CD4-positive, alpha-beta memory T cell (primary cell): ENCODE data around the gene PCSK2. TPM values are rescaled to one million over a fixed set of nuclear protein-coding genes. Genes with fewer than 3 reads are reported as not detected.
A peak's percentile ranks its signal among the peaks of the same experiment; 100 is the strongest.

Source experiments
- CTCF ChIA-PET: fragments of 350-600 bp; sonication (Branson Sonifier 250); formaldehyde crosslinking; loops from one replicate; lab custom pipeline; 2021; ENCODE audit warnings: inconsistent platforms; ENCODE audit not compliant: partially characterized antibody; lab: Charles Lee
- POLR2A ChIA-PET: fragments of 350-600 bp; sonication (Branson Sonifier 250); formaldehyde crosslinking; loops from one replicate; lab custom pipeline; 2021; ENCODE audit not compliant: partially characterized antibody; lab: Charles Lee
- DNase-seq, 5 donors: peaks; one replicate each; pipeline versions ENCODE4 v3.0.0 to v3.0.0-alpha.2; 2020 to 2022; ENCODE audit warnings: mixed read lengths in 1 of 5
- H3K27ac ChIP-seq: one replicate; pipeline ENCODE4 v1.7.0; 2013; ENCODE audit warnings: low read depth, low read length
- H3K27me3 ChIP-seq: 2 replicates; pipeline ENCODE4 v1.7.0; 2013; ENCODE audit warnings: mild to moderate bottlenecking, low read length, moderate library complexity; ENCODE audit not compliant: insufficient read depth
- H3K36me3 ChIP-seq: 2 replicates; pipeline ENCODE4 v1.7.0; 2013; ENCODE audit warnings: mild to moderate bottlenecking, low read length, moderate library complexity; ENCODE audit not compliant: insufficient read depth
- H3K4me1 ChIP-seq: 2 replicates; pipeline ENCODE4 v1.7.0; 2013; ENCODE audit warnings: mild to moderate bottlenecking, low read length, moderate library complexity; ENCODE audit not compliant: insufficient read depth
- H3K4me3 ChIP-seq, 2 donors: one replicate each; pipeline ENCODE4 v1.7.0; 2013; ENCODE audit warnings: low read length in 2 of 2, mild to moderate bottlenecking in 1 of 2
- H3K9me3 ChIP-seq, 2 donors: one replicate each; pipeline ENCODE4 v1.7.0; 2013; ENCODE audit warnings: low read length in 2 of 2, control low read depth in 1 of 2; ENCODE audit not compliant: control insufficient read depth in 1 of 2
- H3K27ac Mint-ChIP-seq, 7 donors: one replicate each; pipeline ENCODE4 v1.8.0; 2020 to 2021; ENCODE audit warnings: mixed read lengths in 7 of 7, mild to moderate bottlenecking in 6 of 7, inconsistent platforms in 3 of 7, moderate library complexity in 3 of 7
- H3K27me3 Mint-ChIP-seq, 2 donors: one replicate each; pipeline ENCODE4 v1.8.0; 2020 to 2021; ENCODE audit warnings: mixed read lengths in 2 of 2
- H3K36me3 Mint-ChIP-seq, 2 donors: one replicate each; pipeline ENCODE4 v1.8.0; 2020 to 2021; ENCODE audit warnings: mixed read lengths in 2 of 2, inconsistent platforms in 1 of 2, mild to moderate bottlenecking in 1 of 2
- H3K4me1 Mint-ChIP-seq, 4 donors: one replicate each; pipeline ENCODE4 v1.8.0; 2020 to 2021; ENCODE audit warnings: mixed read lengths in 4 of 4, mild to moderate bottlenecking in 1 of 4
- H3K4me3 Mint-ChIP-seq, 8 donors: one replicate each; pipeline ENCODE4 v1.8.0; 2020 to 2021; ENCODE audit warnings: mixed read lengths in 8 of 8, mild to moderate bottlenecking in 7 of 8, moderate library complexity in 6 of 8, inconsistent platforms in 3 of 8
- H3K9me3 Mint-ChIP-seq, 8 donors: one replicate each; pipeline ENCODE4 v1.8.0; 2020 to 2021; ENCODE audit warnings: mixed read lengths in 8 of 8, mild to moderate bottlenecking in 5 of 8, inconsistent platforms in 3 of 8, moderate library complexity in 1 of 8
- intact Hi-C: fragments of 100-400 bp; cut with micrococcal nuclease; formaldehyde crosslinking; loops from one replicate; pipeline ENCODE4 v1.15.1; 2023
- polyA plus RNA-seq, 2 donors: library from polyadenylated mRNA; unstranded; fragments of 300-500 nt; fragmentation: Illumina TruSeq; gene quantifications; one replicate each; pipeline ENCODE4 v1.2.3, GENCODE V29; 2021
- total RNA-seq, 2 experiments: library from RNA; stranded (reverse); gene quantifications; one replicate each; pipeline ENCODE4 v1.2.3, GENCODE V29; 2021

PCSK2 gene
- total and polyA plus RNA-seq, 4 experiments from 2014 or later: not detected

GRCh38 chr20:17488916-17489600 is 262.2 kb downstream of the PCSK2 start:
- Histone ChIP-seq H3K4me3 (no peak overlapping the region), H3K9me3 (no peaks in the 10 kb centered on the region), H3K4me1 (no peaks in the 10 kb centered on the region), H3K36me3 (no peaks in the 10 kb centered on the region), H3K27me3 (no peaks in the 10 kb centered on the region), H3K27ac (no peak overlapping the region)
- intact Hi-C loops: no loop called here
- POLR2A ChIA-PET: no interaction called here
- no peak overlapping the region for H3K4me3 Mint-ChIP-seq
- peaks cover 0 to 3% of the 10 kb centered on the region in 2 donors for H3K36me3 Mint-ChIP-seq
- H3K27me3 Mint-ChIP-seq: no peaks in the 10 kb centered on the region
- no peak for DNase-seq
- CTCF ChIA-PET: no interaction called here
- no peaks in the 10 kb centered on the region for H3K9me3 Mint-ChIP-seq
- H3K27ac Mint-ChIP-seq: no peak overlapping the region
- no peaks in the 10 kb centered on the region for H3K4me1 Mint-ChIP-seq

GRCh38 chr20:17490501-17490900 is 263.7 kb downstream of the PCSK2 start:
- no peak overlapping the region for H3K27ac ChIP-seq
- Mint-ChIP-seq H3K27ac (no peak overlapping the region), H3K27me3 (no peaks in the 10 kb centered on the region), H3K36me3 (peaks cover 0 to 5% of the 10 kb centered on the region in 2 donors), H3K4me3 (no peak overlapping the region), H3K4me1 (no peaks in the 10 kb centered on the region), H3K9me3 (no peaks in the 10 kb centered on the region)
- no peaks in the 10 kb centered on the region for H3K27me3 ChIP-seq
- no peaks in the 10 kb centered on the region for H3K36me3 ChIP-seq
- H3K4me1 ChIP-seq: no peaks in the 10 kb centered on the region
- H3K4me3 ChIP-seq: no peak overlapping the region
- intact Hi-C loops: no loop called here
- ChIA-PET CTCF (no interaction called here), POLR2A (no interaction called here)
- DNase-seq: no peak
- no peaks in the 10 kb centered on the region for H3K9me3 ChIP-seq

GRCh38 chr20:17491041-17491440 is 264.2 kb downstream of the PCSK2 start:
- Histone ChIP-seq H3K36me3 (no peaks in the 10 kb centered on the region), H3K9me3 (no peaks in the 10 kb centered on the region), H3K4me3 (no peak overlapping the region), H3K27me3 (no peaks in the 10 kb centered on the region), H3K27ac (no peak overlapping the region), H3K4me1 (no peaks in the 10 kb centered on the region)
- H3K27ac Mint-ChIP-seq: no peak overlapping the region
- ChIA-PET POLR2A (no interaction called here), CTCF (no interaction called here)
- no peak overlapping the region for H3K4me3 Mint-ChIP-seq
- H3K27me3 Mint-ChIP-seq: no peaks in the 10 kb centered on the region
- intact Hi-C loops: no loop called here
- no peaks in the 10 kb centered on the region for H3K9me3 Mint-ChIP-seq
- peaks cover 0 to 5% of the 10 kb centered on the region in 2 donors for H3K36me3 Mint-ChIP-seq
- no peak for DNase-seq
- no peaks in the 10 kb centered on the region for H3K4me1 Mint-ChIP-seq

GRCh38 chr20:17491488-17491887 is 264.6 kb downstream of the PCSK2 start:
- Mint-ChIP-seq H3K27ac (peak overlapping the region in 1 of 7 donors; percentile 12), H3K9me3 (no peaks in the 10 kb centered on the region), H3K27me3 (no peaks in the 10 kb centered on the region), H3K36me3 (peaks cover 0 to 5% of the 10 kb centered on the region in 2 donors), H3K4me3 (no peak overlapping the region), H3K4me1 (no peaks in the 10 kb centered on the region)
- Histone ChIP-seq H3K9me3 (no peaks in the 10 kb centered on the region), H3K36me3 (no peaks in the 10 kb centered on the region), H3K4me1 (no peaks in the 10 kb centered on the region), H3K27me3 (no peaks in the 10 kb centered on the region), H3K27ac (no peak overlapping the region), H3K4me3 (no peak overlapping the region)
- intact Hi-C loops: no loop called here
- POLR2A ChIA-PET: no interaction called here
- CTCF ChIA-PET: no interaction called here
- DNase-seq: no peak

- H3K36me3 Mint-ChIP-seq: peaks cover 0 to 5% of the 10 kb centered on the region in 2 donors
- H3K27me3 ChIP-seq: no peaks in the 10 kb centered on the region
- H3K27ac Mint-ChIP-seq: no peak overlapping the region
- no peaks in the 10 kb centered on the region for H3K4me1 ChIP-seq
- DNase-seq: no peak
- intact Hi-C loops: no loop called here
- H3K4me3 ChIP-seq: no peak overlapping the region
- ChIA-PET CTCF (interaction anchor here (2.5 kb wide), 1 partner anchor 12 kb away, joined by 13 read pairs; no protein-coding TSS in a partner anchor), POLR2A (no interaction called here)
- H3K4me3 Mint-ChIP-seq: no peak overlapping the region
- H3K36me3 ChIP-seq: no peaks in the 10 kb centered on the region
- H3K9me3 ChIP-seq: no peaks in the 10 kb centered on the region
- no peak overlapping the region for H3K27ac ChIP-seq
- no peaks in the 10 kb centered on the region for H3K4me1 Mint-ChIP-seq
- H3K27me3 Mint-ChIP-seq: no peaks in the 10 kb centered on the region
- H3K9me3 Mint-ChIP-seq: no peaks in the 10 kb centered on the region
Observed at GRCh38 chr20:17493173-17493572, 266.3 kb downstream of the PCSK2 start.

GRCh38 chr20:17494201-17494600 is 267.4 kb downstream of the PCSK2 start:
- Mint-ChIP-seq H3K36me3 (peaks cover 0 to 5% of the 10 kb centered on the region in 2 donors), H3K9me3 (no peaks in the 10 kb centered on the region), H3K27ac (no peak overlapping the region), H3K4me3 (no peak overlapping the region), H3K4me1 (no peaks in the 10 kb centered on the region), H3K27me3 (no peaks in the 10 kb centered on the region)
- ChIA-PET POLR2A (no interaction called here), CTCF (interaction anchor here (2.5 kb wide), 1 partner anchor 11 kb away, joined by 13 read pairs; no protein-coding TSS in a partner anchor)
- Histone ChIP-seq H3K9me3 (no peaks in the 10 kb centered on the region), H3K4me3 (no peak overlapping the region), H3K27me3 (no peaks in the 10 kb centered on the region), H3K27ac (no peak overlapping the region), H3K36me3 (no peaks in the 10 kb centered on the region), H3K4me1 (no peaks in the 10 kb centered on the region)
- intact Hi-C loops: no loop called here
- no peak for DNase-seq

GRCh38 chr20:17495826-17496225 is 269.0 kb downstream of the PCSK2 start:
- H3K9me3 Mint-ChIP-seq: no peaks in the 10 kb centered on the region
- intact Hi-C loops: no loop called here
- no peaks in the 10 kb centered on the region for H3K4me1 ChIP-seq
- H3K4me3 ChIP-seq: no peak overlapping the region
- ChIA-PET CTCF (interaction anchor here (0.8 kb wide), 1 partner anchor 9 kb away, joined by 3 read pairs; no protein-coding TSS in a partner anchor), POLR2A (no interaction called here)
- H3K27ac Mint-ChIP-seq: no peak overlapping the region
- no peaks in the 10 kb centered on the region for H3K27me3 Mint-ChIP-seq
- no peak overlapping the region for H3K27ac ChIP-seq
- H3K36me3 ChIP-seq: no peaks in the 10 kb centered on the region
- H3K36me3 Mint-ChIP-seq: peaks cover 0 to 5% of the 10 kb centered on the region in 2 donors
- DNase-seq: no peak
- no peaks in the 10 kb centered on the region for H3K27me3 ChIP-seq
- no peak overlapping the region for H3K4me3 Mint-ChIP-seq
- no peaks in the 10 kb centered on the region for H3K9me3 ChIP-seq
- H3K4me1 Mint-ChIP-seq: no peaks in the 10 kb centered on the region
